ENCODE results near the gene TOR3A.

Gene TOR3A

DNA sequence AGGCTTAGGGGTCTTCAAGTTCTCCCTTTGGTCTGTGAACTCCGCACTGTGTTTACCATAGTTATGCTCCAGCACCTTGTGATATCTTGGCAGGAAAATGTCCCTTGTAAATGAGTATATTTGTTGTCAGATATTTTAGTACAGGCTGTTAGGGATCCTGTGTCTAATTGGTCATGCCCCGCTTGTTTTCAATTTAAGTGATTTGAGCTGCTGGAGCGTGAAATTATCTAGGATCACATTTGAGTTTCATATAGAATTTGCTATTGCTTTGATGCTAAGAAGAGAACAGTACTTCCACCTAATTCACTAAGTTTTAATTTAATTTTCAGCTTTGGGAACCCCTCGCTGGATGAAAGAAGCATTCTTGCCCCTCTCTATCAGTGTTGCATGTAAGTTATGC, 15.4 kb upstream of the TOR3A start:
- no peak for DNase-seq (ENCODE audit: low spot score)

DNA sequence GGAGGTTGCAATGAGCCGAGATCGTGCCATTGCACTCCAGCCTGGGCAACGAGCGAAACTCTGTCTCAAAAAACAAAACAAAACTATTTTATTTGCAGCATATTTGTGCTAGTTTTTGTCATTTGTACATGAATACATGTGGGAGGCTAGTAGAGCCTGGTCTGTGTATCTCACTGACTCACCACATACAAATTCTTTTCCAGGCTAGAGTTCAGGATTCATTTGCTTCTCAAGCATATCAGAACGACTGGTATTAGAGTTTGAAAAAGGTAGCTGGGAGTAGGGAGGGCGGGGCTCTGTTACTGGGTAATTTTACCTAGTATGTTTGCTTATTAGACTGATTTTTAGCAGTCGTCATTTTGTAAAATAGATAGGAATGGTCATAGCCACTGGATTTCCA, 4.5 kb upstream of the TOR3A start:
- peak; percentile 41 for DNase-seq (ENCODE audit: low spot score)

DNA sequence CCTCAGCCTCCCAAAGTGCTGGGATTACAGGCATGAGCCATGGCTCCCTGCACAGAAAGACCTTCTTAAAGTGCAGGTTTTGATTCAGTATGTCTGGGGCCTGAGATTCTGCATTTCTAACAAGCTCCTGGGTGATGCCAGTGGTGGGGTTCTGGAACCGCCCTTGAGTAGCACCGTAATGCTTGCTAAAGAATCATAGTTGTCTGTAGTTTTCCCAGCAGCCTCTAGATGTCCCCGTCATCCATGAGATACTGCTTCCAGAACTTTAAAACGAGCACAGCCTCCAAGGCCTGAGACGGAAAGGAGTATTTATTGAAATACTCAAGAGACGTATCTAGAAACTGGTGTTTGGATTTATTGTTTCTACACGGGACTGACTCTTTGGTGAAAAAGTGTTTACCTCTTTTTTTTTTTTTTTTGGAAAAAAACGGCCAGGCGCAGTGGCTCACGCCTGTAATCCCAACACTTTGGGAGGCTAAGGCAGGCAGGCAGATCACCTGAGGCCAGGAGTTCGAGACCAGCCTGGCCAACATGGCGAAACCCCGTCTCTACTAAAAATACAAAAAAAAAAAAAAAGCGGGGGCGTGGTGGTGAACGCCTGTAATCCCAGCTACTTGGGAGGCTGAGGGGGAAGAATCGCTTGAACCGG, 2.6 kb upstream of the TOR3A start:
- peak; percentile 73 for DNase-seq (ENCODE audit: low spot score)

DNA sequence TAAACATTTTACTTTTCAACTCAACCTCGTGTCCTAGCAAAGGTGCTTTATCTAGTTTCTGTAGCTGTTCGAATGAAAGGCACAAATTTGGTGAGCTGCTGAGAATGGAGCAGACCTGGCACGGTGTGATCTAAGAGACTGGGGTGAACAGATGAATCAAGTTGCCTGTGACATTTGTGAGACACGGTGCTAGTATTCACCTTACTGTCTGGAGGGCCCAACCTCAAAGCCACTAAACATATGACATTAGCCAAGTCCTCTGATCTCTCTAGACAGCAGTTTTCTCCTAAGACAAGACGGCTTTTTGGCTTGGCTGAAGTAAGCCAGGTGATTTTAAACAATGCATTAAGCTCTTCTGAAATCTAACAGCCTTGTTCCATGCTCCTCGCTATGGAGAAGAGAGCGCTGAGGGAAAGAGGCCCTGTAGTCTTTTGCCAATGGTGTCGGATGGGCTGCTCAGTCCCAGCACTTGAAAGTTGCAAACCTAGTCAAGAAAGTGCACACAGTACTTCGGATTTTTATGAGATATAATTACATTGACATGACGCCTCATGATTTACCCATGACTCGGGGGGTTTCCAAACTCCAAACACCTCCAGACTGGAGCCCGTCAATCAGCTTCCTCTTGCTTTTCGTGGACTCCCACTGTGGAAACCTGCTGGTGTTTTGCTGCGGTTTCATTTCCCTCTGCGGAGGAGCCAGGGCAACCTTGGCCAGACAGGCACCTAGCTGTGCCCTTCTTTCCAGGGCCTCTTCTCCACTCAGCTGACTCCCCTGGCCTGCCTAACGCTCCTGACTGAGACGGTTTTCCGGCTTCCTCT, 794 bp upstream of the TOR3A start:
- no peak for DNase-seq (ENCODE audit: low spot score)

DNA sequence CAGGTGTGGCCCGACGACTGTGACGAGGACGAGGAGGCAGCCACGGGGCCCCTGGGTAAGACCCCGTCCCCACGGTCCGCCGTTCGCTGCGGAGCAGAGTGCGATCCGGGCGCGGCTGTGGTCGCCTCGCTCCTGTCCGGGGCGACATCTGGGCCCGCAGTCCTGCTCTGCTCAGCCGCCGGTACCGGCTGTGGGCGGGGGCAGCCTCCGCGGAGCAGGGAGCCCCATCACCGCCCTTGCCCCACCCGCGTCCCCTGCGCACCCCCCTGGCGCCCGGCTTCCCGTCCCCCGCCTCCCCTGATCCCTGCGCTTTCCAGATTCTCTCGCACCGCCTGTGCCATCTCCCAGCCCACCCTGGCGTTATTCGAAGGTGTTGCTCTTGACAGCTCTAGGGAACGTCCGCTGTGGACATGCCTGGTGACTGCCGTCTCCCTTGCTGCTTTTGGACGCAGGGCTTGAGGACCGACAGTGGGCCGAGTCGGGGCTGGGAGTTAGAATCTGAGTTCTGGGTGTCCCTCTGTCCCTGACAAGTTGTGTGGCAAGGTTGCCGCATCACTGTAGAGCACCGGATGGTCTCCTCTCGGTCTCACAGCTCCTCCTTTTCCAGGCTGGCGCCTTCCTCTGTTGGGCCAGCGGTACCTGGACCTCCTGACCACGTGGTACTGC, 596 bp downstream of the TOR3A start:
- DNase-seq (ENCODE audit: low spot score) = peak; percentile 63

DNA sequence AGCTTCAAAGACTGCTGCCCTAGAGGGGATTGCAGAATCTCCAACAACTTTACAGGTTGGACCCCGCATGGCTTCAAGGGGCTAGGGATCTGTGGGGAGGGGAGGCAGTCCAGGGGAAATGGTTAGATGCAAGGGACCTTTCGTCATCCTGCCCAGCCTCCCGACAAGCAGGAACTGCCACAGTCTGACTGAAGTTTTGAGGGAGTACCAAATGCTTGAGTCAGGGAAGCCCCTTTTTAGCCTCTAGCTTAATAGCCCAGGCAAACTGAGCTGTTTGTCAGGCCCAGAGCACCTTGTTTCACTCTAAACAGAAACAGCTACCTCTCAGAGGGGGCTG, 1.1 kb downstream of the TOR3A start:
- DNase-seq (ENCODE audit: low spot score) = no peak

DNA sequence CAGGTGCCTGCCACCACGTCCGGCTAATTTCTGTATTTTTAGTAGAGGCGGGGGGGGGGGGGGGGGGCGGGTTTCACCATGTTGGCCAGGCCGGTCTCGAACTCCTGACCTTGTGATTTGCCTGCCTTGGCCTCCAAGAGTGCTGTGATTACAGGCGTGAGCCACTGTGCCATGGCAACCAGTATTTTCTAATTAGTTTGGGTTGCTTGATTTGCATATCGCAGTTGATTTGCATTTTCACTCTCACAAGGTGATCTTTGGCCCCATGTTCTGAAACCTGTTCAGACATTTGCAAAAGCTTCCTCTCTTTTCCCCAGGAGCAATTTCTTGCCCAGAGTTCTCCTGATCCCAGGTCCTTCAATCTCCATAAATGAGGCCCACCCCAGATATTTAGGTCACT, 1.7 kb downstream of the TOR3A start:
- DNase-seq (ENCODE audit: low spot score) = no peak

DNA sequence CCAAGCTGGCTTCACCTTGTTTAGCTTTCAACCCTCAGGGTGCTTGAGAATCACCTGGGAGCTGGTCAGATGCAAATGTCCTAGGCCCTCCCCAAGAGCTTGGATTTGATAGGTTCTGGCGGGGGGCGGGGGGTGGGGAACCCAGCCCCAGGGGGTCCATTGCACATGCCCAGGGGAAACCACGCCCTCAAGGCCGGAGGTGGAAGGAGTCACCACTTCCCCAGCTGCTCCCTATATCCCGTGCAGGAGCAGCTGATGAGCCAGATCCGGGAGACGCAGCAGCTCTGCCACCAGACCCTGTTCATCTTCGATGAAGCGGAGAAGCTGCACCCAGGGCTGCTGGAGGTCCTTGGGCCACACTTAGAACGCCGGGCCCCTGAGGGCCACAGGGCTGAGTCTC, 5.8 kb downstream of the TOR3A start:
- DNase-seq (ENCODE audit: low spot score) = no peak

DNA sequence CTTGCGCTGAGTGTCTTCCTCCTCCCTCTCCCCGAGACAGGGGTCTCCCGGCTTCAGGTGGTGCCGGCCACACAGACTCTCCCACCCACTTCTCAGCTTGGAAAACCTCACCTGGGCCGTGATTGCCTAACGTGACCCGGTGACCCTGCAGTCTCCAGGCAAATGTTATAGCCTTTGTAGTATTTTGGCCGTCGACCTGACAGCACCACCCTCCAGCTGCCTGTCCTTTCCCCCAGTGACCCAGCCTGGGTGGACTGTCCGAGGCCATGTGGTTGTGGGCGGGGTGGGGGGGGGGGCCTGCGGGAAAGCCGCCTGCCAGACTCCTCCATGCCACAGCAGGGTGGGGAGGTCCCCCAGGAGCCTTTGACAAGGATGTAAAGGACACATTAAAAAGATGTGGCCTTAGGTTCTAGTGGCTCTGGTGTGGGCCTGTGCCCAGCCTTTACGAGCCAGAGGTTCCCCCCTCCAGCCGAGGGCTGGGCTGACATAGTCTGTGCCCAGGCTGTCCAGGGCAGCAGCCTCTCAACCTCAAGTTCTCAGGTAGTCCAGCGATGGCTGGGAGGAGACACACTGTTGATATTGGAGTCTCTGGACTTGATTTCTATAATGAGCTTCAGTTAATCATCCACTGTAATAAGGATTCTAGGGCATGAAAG, 8.1 kb downstream of the TOR3A start:
- DNase-seq (ENCODE audit: low spot score) = no peak

DNA sequence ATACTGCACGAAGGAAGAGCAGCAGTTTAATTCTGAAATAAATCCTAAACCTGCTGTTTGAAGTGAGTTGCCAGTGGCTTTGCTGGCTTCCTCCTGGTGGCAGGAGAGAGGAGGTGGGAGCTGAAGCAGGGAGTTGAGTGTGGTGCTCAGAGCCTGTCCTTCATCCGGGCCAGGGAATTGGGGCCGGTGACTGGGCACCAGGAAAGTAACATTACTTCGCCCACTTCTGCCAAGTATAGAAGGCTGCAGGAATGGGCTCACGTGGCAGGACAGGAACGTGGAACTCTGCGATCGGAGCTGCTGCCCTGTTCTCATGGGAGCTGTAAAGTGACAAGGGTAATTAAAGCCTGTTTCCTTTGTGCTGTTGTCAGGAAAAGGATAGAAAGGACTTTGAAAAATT, 8.7 kb downstream of the TOR3A start:
- no peak for DNase-seq (ENCODE audit: low spot score)

DNA sequence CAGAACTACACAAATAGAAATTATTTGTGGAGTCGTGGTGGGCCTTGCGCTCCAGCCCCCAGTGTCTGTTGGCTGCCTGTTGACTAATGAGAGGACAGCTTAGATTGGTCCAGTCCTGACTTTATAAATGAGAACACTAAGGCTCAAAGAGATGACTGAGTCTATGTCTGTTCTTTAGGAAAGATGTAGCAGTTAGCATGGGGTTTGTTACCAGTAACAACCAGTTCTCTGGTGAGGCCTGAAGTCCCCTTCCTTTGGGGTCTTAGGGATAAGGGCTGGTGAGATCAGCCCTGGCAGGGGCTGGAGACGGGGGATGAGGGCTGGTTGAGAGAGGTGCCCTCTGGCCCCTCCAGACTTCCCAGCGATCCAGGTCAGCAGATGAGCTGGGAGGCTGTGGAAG, 9.1 kb downstream of the TOR3A start:
- no peak for DNase-seq (ENCODE audit: low spot score)

DNA sequence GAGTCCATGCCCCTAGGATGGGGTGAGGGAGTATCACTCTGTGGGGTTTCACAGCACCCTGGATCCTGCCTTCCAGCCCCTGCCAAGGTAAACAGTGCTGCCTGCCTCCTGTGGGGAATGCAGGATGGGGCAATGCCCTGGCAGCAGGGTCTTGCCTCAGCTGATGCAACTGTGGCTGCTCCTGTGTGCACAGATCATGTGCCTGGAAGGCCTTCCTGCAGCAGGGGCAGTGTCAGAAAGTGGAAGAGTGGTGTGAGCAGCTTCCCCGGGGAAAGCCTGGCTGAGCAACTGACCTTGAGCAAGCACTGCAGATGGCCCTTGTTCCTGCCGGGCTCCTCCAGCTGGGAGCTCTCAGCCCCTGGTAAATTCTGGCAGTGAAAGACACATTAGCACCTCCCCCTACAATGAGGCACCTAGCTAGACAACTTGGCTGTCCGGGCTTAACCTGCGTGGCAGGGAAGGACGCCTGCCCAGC, 9.9 kb downstream of the TOR3A start:
- DNase-seq (ENCODE audit: low spot score) = peak; percentile 68

DNA sequence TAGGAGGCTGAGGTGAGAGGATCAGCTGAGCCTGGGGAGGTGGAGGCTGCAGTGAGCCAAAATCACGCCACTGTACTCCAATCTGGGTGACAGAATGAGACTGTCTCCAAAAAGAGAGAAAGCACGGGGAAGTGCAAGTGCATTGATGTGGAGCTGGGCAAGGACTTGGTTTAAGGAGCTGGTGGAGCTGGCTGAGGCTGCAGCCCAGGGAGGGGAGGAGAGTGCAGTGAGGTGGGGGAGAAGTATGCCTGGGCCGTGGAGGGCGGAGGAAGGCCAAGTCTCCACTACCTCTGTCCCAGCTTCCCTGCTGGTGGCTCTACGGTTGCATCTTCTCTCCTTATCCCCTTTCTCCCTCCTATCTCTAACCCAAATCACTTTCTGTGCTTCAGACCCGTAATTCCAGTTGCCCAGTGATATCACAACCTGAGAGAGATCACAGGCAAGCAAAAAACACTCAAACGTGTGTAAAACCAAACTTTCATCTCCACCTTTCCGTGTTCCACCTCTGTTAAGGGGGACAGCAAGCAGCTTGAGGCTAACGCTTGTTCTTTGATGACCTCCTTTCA, 11.1 kb downstream of the TOR3A start:
- DNase-seq (ENCODE audit: low spot score) = no peak

DNA sequence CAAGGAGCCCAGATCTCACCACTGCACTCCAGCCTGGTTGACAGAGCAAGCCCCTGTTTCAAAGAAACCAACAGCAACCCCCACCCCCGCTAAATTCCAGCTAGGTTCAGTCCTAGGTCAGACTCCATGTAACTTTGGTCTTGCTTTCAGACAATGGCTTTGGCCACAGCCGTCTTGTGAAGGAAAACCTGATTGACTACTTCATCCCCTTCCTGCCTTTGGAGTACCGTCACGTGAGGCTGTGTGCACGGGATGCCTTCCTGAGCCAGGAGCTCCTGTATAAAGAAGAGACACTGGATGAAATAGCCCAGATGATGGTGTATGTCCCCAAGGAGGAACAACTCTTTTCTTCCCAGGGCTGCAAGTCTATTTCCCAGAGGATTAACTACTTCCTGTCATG, 12.9 kb downstream of the TOR3A start:
- no peak for DNase-seq (ENCODE audit: low spot score)

DNA sequence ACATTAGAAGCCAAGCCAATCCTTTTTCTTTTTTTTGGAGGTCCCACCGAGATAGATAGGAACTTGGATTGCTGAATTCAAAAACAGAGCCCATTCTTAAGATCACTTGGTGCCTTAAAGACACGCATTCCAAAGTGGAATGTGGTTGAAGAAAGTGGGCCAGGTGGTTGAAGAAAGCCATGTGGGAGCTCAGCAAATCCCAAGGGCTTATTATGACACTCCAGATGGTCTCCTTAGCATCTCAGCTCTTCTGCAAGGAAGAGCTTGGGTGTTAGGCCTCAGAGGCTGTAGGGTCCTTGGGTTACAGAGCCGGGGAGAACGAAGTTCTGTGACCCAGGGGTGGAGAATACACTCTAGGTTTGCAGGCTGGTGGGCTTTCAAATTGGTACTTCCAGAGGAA, 13.5 kb downstream of the TOR3A start:
- DNase-seq (ENCODE audit: low spot score) = no peak

DNA sequence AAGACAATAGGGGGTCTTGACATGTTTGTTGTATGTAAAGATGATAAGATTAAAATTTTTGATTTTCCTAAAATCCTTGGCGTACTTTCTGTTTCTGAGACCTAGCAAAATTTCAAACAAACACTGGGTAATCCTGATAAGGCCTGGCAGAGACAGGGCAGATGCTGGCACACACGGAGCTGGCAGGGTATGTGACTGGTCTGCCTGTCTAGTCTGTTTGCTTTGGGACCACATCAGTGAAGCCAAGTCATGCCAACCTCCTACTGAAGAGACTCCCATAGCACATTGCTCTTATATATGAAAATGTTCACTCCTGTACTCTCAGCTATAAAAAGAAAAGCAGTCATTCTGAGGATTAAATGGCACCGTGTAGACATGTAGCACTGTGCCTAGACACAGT, 14.1 kb downstream of the TOR3A start:
- no peak for DNase-seq (ENCODE audit: low spot score)

DNA sequence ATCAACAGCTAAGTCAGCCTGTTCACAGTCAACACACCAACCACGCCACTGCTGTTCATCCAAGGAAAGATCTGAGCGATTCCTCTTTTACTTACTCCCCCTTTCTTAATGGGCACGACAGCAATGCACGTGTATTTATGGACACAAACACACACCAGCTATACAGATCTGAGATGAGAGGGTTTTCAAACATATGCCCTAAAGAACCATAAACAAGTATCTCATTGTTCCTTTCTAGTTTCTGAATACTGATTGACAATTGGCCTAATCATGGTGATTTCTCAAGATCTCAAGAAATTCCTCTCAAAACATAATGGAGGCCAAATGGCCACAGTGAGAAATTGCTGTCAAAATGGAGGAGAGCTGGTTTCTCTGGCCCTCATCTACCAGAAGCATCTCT, 18.0 kb downstream of the TOR3A start:
- no peak for DNase-seq (ENCODE audit: low spot score)

DNA sequence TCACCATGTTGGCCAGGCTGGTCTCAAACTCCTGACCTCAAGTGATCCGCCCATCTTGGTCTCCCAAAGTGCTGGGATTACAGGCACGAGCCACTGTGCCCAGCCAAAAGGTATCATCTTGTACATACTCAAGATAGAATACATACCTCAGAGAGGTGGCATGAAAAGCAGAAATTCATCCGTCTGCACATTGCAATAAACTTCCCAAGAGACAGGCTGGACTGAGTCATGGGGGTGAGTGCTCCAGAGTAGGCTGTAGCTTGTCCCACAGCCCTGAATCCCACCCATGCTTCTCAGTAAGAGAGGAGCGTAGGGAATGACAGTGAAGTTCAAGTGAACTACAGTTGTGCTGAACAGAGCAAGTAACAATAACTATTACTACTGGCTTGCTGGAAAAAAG, 19.7 kb downstream of the TOR3A start:
- no peak for DNase-seq (ENCODE audit: low spot score)

DNA sequence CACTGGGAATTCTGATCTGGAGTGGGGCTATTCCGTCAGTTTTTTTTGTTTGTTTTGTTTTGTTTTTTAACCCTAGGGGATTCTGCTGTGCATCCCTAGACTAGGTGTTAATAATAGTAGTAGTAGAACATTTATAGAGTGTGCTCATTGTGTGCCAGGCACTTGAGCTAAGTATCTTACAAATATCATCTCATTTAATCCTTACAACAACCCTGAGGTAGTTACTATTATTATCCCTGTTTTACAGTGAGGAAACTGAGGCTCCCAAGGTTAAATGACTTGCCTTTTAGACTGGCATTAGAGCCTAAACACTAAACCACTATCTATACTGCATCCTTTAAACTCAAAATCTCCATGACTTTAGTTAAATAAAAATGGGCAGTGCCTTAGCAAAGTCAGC, 22.1 kb downstream of the TOR3A start:
- DNase-seq (ENCODE audit: low spot score) = no peak

DNA sequence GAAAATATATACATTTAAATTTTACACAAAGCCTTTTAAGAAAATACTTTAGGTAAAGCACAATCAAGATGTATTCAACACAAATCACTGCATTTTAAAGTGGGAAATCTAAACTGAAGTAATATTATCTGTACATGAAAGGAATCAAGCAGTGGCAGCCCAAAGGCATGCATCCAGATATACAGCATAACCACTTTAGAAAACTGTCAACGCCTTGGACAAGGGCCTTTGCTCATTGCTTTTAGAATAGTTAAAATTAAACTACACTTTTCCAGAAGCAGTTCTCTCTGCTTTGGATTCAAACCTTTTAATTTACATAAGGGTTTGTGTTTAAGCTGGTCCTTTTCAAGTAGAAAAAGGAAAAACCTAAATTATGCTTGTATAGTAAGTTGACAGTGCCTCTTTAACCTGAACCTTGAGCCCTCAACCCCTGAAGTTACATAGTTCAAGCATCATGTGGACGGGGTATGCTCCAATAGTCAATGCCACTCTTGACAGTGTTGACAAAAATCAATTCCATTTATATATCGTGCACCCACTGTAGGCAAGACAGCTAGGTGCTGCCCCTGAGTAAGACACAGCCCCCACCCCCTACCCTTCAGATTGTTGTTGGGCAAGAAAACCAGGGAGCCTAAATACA, 22.9 kb downstream of the TOR3A start:
- no peak for DNase-seq (ENCODE audit: low spot score)

DNA sequence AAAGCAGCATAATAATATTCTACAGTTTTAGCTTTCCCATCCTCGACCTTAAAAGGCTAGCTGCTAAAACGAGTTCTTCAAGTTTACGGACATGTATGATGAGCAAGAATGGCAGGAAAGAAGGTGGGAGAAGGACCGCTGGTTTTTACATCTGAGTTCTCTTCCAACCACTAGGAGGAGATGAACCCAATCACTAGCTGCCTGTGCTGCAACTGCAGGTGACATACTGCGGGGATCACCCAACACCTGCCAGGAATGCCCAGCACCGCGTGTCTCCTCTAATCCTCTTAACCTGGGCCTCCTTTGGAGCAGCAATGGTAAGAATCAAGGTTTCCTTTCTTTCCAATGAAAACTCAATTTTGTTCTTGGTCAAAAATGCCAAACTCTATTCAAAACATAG, 23.5 kb downstream of the TOR3A start:
- no peak for DNase-seq (ENCODE audit: low spot score)

All from AG08396 (cell line).